HG02763 (cell line): ENCODE data around the gene CYBA.

Source experiments
- ATAC-seq: cut with Tn5 transposase; IDR thresholded peaks from one replicate; pipeline ENCODE4 v1.9.1; 2021; ENCODE audit warnings: mild to moderate bottlenecking, moderate library complexity; ENCODE audit not compliant: unreplicated experiment

CYBA gene

GRCh38 chr16:88631920-88632586, 18.8 kb downstream of the CYBA start:
- no peak for ATAC-seq

- no peak for ATAC-seq
These were observed 19.5 kb downstream of the CYBA start for GRCh38 chr16:88631384-88631783.

GRCh38 chr16:88630941-88631340, 19.9 kb downstream of the CYBA start:
- ATAC-seq, result no peak

GRCh38 chr16:88630433-88630832, 20.4 kb downstream of the CYBA start:
- ATAC-seq, result no peak

GRCh38 chr16:88629835-88630234, 21.0 kb downstream of the CYBA start:
- no peak for ATAC-seq

GRCh38 chr16:88628512-88628974, 22.3 kb downstream of the CYBA start:
- no peak for ATAC-seq

- no peak for ATAC-seq
These were observed 23.1 kb downstream of the CYBA start for GRCh38 chr16:88627531-88628411.

GRCh38 chr16:88626646-88627045, 24.2 kb downstream of the CYBA start:
- ATAC-seq, result no peak

GRCh38 chr16:88624977-88625576, 25.8 kb downstream of the CYBA start:
- ATAC-seq, result no peak

GRCh38 chr16:88624481-88624880, 26.4 kb downstream of the CYBA start:
- no peak for ATAC-seq

GRCh38 chr16:88623858-88624257, 27.0 kb downstream of the CYBA start:
- no peak for ATAC-seq

- ATAC-seq, result no peak
These were observed 28.0 kb downstream of the CYBA start for GRCh38 chr16:88622866-88623265.

GRCh38 chr16:88622125-88622524, 28.7 kb downstream of the CYBA start:
- no peak for ATAC-seq

GRCh38 chr16:88619859-88620815, 30.7 kb downstream of the CYBA start:
- no peak for ATAC-seq

- ATAC-seq, result no peak
These were observed 31.7 kb downstream of the CYBA start for GRCh38 chr16:88618956-88619667.

- ATAC-seq, result no peak
These were observed 32.5 kb downstream of the CYBA start for GRCh38 chr16:88618182-88618955.

- no peak for ATAC-seq
These were observed 33.4 kb downstream of the CYBA start for GRCh38 chr16:88617268-88618031.

- ATAC-seq, result no peak
These were observed 34.1 kb downstream of the CYBA start for GRCh38 chr16:88616736-88617135.
